Measurements from ENCODE around the gene NFIX.
"Not testable (repeated sequence)": the region's sequence is repeated elsewhere in the genome, so short reads cannot be mapped to it uniquely, and the experiment has no call there.

Gene NFIX

GRCh38 chr19:12959481-12959880 is 35.8 kb upstream of the NFIX start:
- no peak for DNase-seq

GRCh38 chr19:12965017-12965811 is 30.1 kb upstream of the NFIX start:
- peak; percentile 93 for DNase-seq

- no peak for DNase-seq
Observed at GRCh38 chr19:12965812-12966135, 29.5 kb upstream of the NFIX start.

GRCh38 chr19:12967907-12968306 is 27.4 kb upstream of the NFIX start:
- DNase-seq, result no peak

- DNase-seq, result peak; percentile 78
Observed at GRCh38 chr19:12969292-12969988, 25.8 kb upstream of the NFIX start, which contains the start of gene DAND5. Gene DAND5, plus strand, starts transcription at chr19:12969576. Its CDS starts 85 bp downstream, at chr19:12969661.

GRCh38 chr19:12970070-12970820 is 25.0 kb upstream of the NFIX start:
- DNase-seq, result no peak

- no peak for DNase-seq
Observed at GRCh38 chr19:12973236-12973635, 22.0 kb upstream of the NFIX start.

- peak; percentile 47 for DNase-seq
Observed at GRCh38 chr19:12974301-12975220, 20.7 kb upstream of the NFIX start.

- peak; percentile 56 for DNase-seq
Observed at GRCh38 chr19:12975221-12975741, 20.0 kb upstream of the NFIX start.

GRCh38 chr19:12976109-12976508 is 19.2 kb upstream of the NFIX start:
- not testable (repeated sequence) for DNase-seq

GRCh38 chr19:12979974-12980373 is 15.3 kb upstream of the NFIX start:
- no peak for DNase-seq

- no peak for DNase-seq
Observed at GRCh38 chr19:12982648-12983047, 12.6 kb upstream of the NFIX start.

GRCh38 chr19:12983091-12983490 is 12.2 kb upstream of the NFIX start:
- DNase-seq, result no peak

- peak; percentile 84 for DNase-seq
Observed at GRCh38 chr19:12983542-12984142, 11.6 kb upstream of the NFIX start.

GRCh38 chr19:12984143-12984627 is 11.1 kb upstream of the NFIX start:
- DNase-seq, result no peak

GRCh38 chr19:12984683-12985048 is 10.6 kb upstream of the NFIX start:
- DNase-seq, result no peak

GRCh38 chr19:12985049-12985776 is 10.1 kb upstream of the NFIX start:
- DNase-seq, result no peak

GRCh38 chr19:12986726-12987125 is 8.5 kb upstream of the NFIX start:
- no peak for DNase-seq

GRCh38 chr19:12987190-12987589 is 8.1 kb upstream of the NFIX start:
- DNase-seq, result no peak

- no peak for DNase-seq
Observed at GRCh38 chr19:12987781-12988180, 7.5 kb upstream of the NFIX start.

- DNase-seq, result no peak
Observed at GRCh38 chr19:12990431-12990830, 4.8 kb upstream of the NFIX start.
